ENCODE measurements around the gene C1orf52. TPM values are rescaled to one million over a fixed set of nuclear protein-coding genes. Genes with fewer than 3 reads are reported as not detected.

Gene C1orf52
- total and polyA plus RNA-seq, 2 of the 13 experiments (the other 11 are each of a cell fraction or from before 2014, with no cell fraction given): 19.4 to 27.4 TPM

GRCh38 chr1:85290826-85291225, 31.4 kb upstream of the C1orf52 start:
- Histone ChIP-seq H3K36me3 (replicated peaks in 1 of 2; ENCODE audit: control insufficient read depth in 1 of 2, insufficient read depth in 2 of 2, low read length in 2 of 2) (no peaks in the 10 kb centered on the region), H2AFZ (ENCODE audit: low read length) (no peak overlapping the region), H3K27me3 (ENCODE audit: control insufficient read depth in 1 of 2, insufficient read depth in 2 of 2, low read length in 2 of 2) (peaks cover 0 to 12% of the 10 kb centered on the region in 2 experiments; a peak in 1 of 5 replicates), H3K9ac (ENCODE audit: insufficient read depth, low read depth, low read length) (no peak overlapping the region), H4K20me1 (ENCODE audit: insufficient read depth, low read length) (no peaks in the 10 kb centered on the region), H3K9me3 (ENCODE audit: low read length) (no peaks in the 10 kb centered on the region), H3K79me2 (ENCODE audit: insufficient read depth, low read length) (no peaks in the 10 kb centered on the region), H3K4me3 (replicated peaks in 1 of 3; ENCODE audit: insufficient read depth in 1 of 3, low read depth in 2 of 3, low read length in 3 of 3) (no peak overlapping the region), H3K27ac (ENCODE audit: extremely low read length, insufficient read depth, low read length) (no peak overlapping the region), H3K4me1 (ENCODE audit: insufficient read depth, low read length) (no peaks in the 10 kb centered on the region), H3K4me2 (ENCODE audit: low read depth, low read length) (no peak overlapping the region)
- DNase-seq (ENCODE audit: low spot score) (no peak), FAIRE-seq (no peak), ATAC-seq (no peak)
- no TSS peak for BruUV-seq (replicated peaks)
- TF ChIP-seq BRD4 (CRISPR knock-in tag; IDR thresholded peaks at IDR 0.05): no peak
- TF ChIP-seq YY1 (IDR thresholded peaks at IDR 0.05; ENCODE audit: insufficient read depth, insufficient replicate concordance, low read depth, low read length): no peak
- TF ChIP-seq TSC22D2 (CRISPR knock-in tag; IDR thresholded peaks at IDR 0.05; ENCODE audit: borderline replicate concordance): no peak
- TF ChIP-seq SMYD3 (CRISPR knock-in tag; IDR thresholded peaks at IDR 0.05): no peak
- TF ChIP-seq KLF6 (CRISPR knock-in tag; IDR thresholded peaks at IDR 0.05): no peak
- TF ChIP-seq ZNF839 (CRISPR knock-in tag; IDR thresholded peaks at IDR 0.05; ENCODE audit: borderline replicate concordance): no peak
- TF ChIP-seq TBP (CRISPR knock-in tag; IDR thresholded peaks at IDR 0.05): no peak
- TF ChIP-seq MYC (CRISPR knock-in tag; IDR thresholded peaks at IDR 0.05; ENCODE audit: borderline replicate concordance): no peak
- TF ChIP-seq ZNF792 (CRISPR knock-in tag; IDR thresholded peaks at IDR 0.05): no peak
- no peak for TF ChIP-seq POLR2A (IDR thresholded peaks at IDR 0.05; ENCODE audit: insufficient read depth in 1 of 2, low read depth in 2 of 2, low read length in 2 of 2)
- TF ChIP-seq CENPX (CRISPR knock-in tag; IDR thresholded peaks at IDR 0.05): no peak
- no peak for TF ChIP-seq SPEN (CRISPR knock-in tag; IDR thresholded peaks at IDR 0.05; ENCODE audit: low read depth)
- no peak for TF ChIP-seq IRF9 (CRISPR knock-in tag; IDR thresholded peaks at IDR 0.05; ENCODE audit: borderline replicate concordance)
- TF ChIP-seq RBAK (CRISPR knock-in tag; IDR thresholded peaks at IDR 0.05): no peak
- no peak for TF ChIP-seq TRAFD1 (CRISPR knock-in tag; IDR thresholded peaks at IDR 0.05; ENCODE audit: borderline replicate concordance)
- TF ChIP-seq ZNF530 (CRISPR knock-in tag; IDR thresholded peaks at IDR 0.05; ENCODE audit: low read depth): no peak
- TF ChIP-seq CEBPB (IDR thresholded peaks at IDR 0.05; ENCODE audit: borderline replicate concordance, low read depth, low read length): no peak
- no peak for TF ChIP-seq ZFP90 (CRISPR knock-in tag; IDR thresholded peaks at IDR 0.05; ENCODE audit: borderline replicate concordance)
- in situ Hi-C loops (cut with HindIII; ENCODE audit: extremely low pct_ligation_motif_present, low pct_unique_long_range_greater_than_20kb): no loop called here
- WGBS (ENCODE audit: low lambda C conversion rate): 100% methylated on average over 2 of the region's 2 CpGs
- CTCF ChIA-PET (ENCODE audit: low intra/inter-chr PET ratio, low total read pairs): no interaction called here
- intact Hi-C loops (cut with micrococcal nuclease; ENCODE audit: unreplicated experiment): no loop called here
- POLR2A ChIA-PET: no interaction called here

All from HepG2 (cell line).